ENCODE measurements around the gene RTN4RL1. TPM values are rescaled to one million over a fixed set of nuclear protein-coding genes. Genes with fewer than 3 reads are reported as not detected.

Gene RTN4RL1
- total and polyA plus RNA-seq, 9 of the 15 experiments (the other 6 are each of a cell fraction or from before 2014, with no cell fraction given): 0.04 to 0.06 (median 0.04) TPM; not detected in 5

- no peak overlapping the region for H3K4me3 ChIP-seq
- FAIRE-seq (no peak), DNase-seq (ENCODE audit: extremely low read depth in 1 of 4, low spot score in 3 of 4) (peak in 1 of 4 experiments; percentile 19), ATAC-seq (no peak)
- H3K4me2 ChIP-seq (ENCODE audit: insufficient read depth, low read length): peak overlapping the region; percentile 25; the same call in 1 of the 2 replicates
- H3K36me3 ChIP-seq (ENCODE audit: control insufficient read depth, insufficient read depth, low read length): no peaks in the 10 kb centered on the region
- H3K9ac ChIP-seq (ENCODE audit: insufficient read depth in 1 of 2, low read depth in 2 of 2, low read length in 2 of 2): no peak overlapping the region
- H3K27me3 ChIP-seq (ENCODE audit: control insufficient read depth in 2 of 2, insufficient read depth in 2 of 2, low read length in 2 of 2): peaks cover 2 to 20% of the 10 kb centered on the region in 2 experiments; a peak in 4 of 5 replicates
- H3K9me1 ChIP-seq (ENCODE audit: control insufficient read depth, insufficient read depth, low read length): no peaks in the 10 kb centered on the region
- H3K4me1 ChIP-seq (replicated peaks in 1 of 2; ENCODE audit: control insufficient read depth in 2 of 2, insufficient read depth in 2 of 2, low read length in 2 of 2): peaks cover 0 to 11% of the 10 kb centered on the region in 2 experiments; a peak in 3 of 5 replicates
- H4K20me1 ChIP-seq (replicated peaks; ENCODE audit: control insufficient read depth, insufficient read depth, low read length): 0 out of 2 replicates have a peak, but pooled peaks cover under 1% of the 10 kb centered on the region
- in situ Hi-C loops (cut with MboI) (no loop called here), intact Hi-C loops (cut with micrococcal nuclease) (no loop called here)
- no peak overlapping the region for H3K27ac ChIP-seq (ENCODE audit: extremely low read depth, low read depth, low read length)
- no peaks in the 10 kb centered on the region for H3K79me2 ChIP-seq (ENCODE audit: control insufficient read depth, insufficient read depth, low read length)
- ChIA-PET CTCF (ENCODE audit: low intra/inter-chr PET ratio) (no interaction called here), POLR2A (no interaction called here)
- H2AFZ ChIP-seq (ENCODE audit: low read depth, low read length): peak overlapping the region; percentile 72
- no TSS peak for BruUV-seq (replicated peaks)
- WGBS (ENCODE audit: insufficient coverage, low coverage, missing lambda C conversion rate): 25% methylated on average over 12 of the region's 14 CpGs
- no peaks in the 10 kb centered on the region for H3K9me3 ChIP-seq (replicated peaks; ENCODE audit: control insufficient read depth, insufficient read depth, low read depth, low read length)
- TF ChIP-seq RAD51 (IDR thresholded peaks at IDR 0.05; ENCODE audit: borderline replicate concordance, low read depth) (peak; percentile 89), CBFA2T2 (conservative IDR thresholded peaks at IDR 0.05) (peak; percentile 50), RFX7 (CRISPR knock-in tag; IDR thresholded peaks at IDR 0.05) (no peak), PYGO2 (tag; IDR thresholded peaks at IDR 0.05) (no peak), USF2 (CRISPR knock-in tag; IDR thresholded peaks at IDR 0.05) (peak; percentile 81), ZFX (CRISPR knock-in tag; IDR thresholded peaks at IDR 0.05) (peak; percentile 45; the same call in 1 of the 2 replicates), TOE1 (IDR thresholded peaks at IDR 0.05; ENCODE audit: borderline replicate concordance) (peak; percentile 87), TOE1 (CRISPR knock-in tag; IDR thresholded peaks at IDR 0.05; ENCODE audit: borderline replicate concordance, low read depth) (no peak), ZBTB34 (CRISPR knock-in tag; IDR thresholded peaks at IDR 0.05) (no peak), PKNOX1 (IDR thresholded peaks at IDR 0.05) (peak; percentile 75)
- TF ChIP-seq, protein P1, sequence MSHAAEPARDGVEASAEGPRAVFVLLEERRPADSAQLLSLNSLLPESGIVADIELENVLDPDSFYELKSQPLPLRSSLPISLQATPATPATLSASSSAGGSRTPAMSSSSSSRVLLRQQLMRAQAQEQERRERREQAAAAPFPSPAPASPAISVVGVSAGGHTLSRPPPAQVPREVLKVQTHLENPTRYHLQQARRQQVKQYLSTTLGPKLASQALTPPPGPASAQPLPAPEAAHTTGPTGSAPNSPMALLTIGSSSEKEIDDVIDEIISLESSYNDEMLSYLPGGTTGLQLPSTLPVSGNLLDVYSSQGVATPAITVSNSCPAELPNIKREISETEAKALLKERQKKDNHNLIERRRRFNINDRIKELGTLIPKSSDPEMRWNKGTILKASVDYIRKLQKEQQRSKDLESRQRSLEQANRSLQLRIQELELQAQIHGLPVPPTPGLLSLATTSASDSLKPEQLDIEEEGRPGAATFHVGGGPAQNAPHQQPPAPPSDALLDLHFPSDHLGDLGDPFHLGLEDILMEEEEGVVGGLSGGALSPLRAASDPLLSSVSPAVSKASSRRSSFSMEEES (CRISPR knock-in tag; IDR thresholded peaks at IDR 0.05): peak; percentile 94
- TF ChIP-seq, protein P2, sequence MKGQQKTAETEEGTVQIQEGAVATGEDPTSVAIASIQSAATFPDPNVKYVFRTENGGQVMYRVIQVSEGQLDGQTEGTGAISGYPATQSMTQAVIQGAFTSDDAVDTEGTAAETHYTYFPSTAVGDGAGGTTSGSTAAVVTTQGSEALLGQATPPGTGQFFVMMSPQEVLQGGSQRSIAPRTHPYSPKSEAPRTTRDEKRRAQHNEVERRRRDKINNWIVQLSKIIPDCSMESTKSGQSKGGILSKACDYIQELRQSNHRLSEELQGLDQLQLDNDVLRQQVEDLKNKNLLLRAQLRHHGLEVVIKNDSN (CRISPR knock-in tag; IDR thresholded peaks at IDR 0.05): peak; percentile 89
- TF ChIP-seq, protein P3, sequence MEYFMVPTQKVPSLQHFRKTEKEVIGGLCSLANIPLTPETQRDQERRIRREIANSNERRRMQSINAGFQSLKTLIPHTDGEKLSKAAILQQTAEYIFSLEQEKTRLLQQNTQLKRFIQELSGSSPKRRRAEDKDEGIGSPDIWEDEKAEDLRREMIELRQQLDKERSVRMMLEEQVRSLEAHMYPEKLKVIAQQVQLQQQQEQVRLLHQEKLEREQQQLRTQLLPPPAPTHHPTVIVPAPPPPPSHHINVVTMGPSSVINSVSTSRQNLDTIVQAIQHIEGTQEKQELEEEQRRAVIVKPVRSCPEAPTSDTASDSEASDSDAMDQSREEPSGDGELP (CRISPR knock-in tag; IDR thresholded peaks at IDR 0.05; ENCODE audit: borderline replicate concordance): no peak; the same call in 1 of the 2 replicates
Observed at GRCh38 chr17:1961189-1961588, 63.9 kb downstream of the RTN4RL1 start.
